COLO668 (cell line): ENCODE measurements around the gene NDUFAF7.
"Not testable (repeated sequence)": the region's sequence is repeated elsewhere in the genome, so short reads cannot be mapped to it uniquely, and the experiment has no call there.

Experiments
- DNase-seq: peaks from one replicate; lab custom pipeline; 2025; ENCODE audit not compliant: unreplicated experiment; lab: John Stamatoyannopoulos, UW

NDUFAF7 gene, protein sequence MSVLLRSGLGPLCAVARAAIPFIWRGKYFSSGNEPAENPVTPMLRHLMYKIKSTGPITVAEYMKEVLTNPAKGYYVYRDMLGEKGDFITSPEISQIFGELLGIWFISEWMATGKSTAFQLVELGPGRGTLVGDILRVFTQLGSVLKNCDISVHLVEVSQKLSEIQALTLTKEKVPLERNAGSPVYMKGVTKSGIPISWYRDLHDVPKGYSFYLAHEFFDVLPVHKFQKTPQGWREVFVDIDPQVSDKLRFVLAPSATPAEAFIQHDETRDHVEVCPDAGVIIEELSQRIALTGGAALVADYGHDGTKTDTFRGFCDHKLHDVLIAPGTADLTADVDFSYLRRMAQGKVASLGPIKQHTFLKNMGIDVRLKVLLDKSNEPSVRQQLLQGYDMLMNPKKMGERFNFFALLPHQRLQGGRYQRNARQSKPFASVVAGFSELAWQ

DNA sequence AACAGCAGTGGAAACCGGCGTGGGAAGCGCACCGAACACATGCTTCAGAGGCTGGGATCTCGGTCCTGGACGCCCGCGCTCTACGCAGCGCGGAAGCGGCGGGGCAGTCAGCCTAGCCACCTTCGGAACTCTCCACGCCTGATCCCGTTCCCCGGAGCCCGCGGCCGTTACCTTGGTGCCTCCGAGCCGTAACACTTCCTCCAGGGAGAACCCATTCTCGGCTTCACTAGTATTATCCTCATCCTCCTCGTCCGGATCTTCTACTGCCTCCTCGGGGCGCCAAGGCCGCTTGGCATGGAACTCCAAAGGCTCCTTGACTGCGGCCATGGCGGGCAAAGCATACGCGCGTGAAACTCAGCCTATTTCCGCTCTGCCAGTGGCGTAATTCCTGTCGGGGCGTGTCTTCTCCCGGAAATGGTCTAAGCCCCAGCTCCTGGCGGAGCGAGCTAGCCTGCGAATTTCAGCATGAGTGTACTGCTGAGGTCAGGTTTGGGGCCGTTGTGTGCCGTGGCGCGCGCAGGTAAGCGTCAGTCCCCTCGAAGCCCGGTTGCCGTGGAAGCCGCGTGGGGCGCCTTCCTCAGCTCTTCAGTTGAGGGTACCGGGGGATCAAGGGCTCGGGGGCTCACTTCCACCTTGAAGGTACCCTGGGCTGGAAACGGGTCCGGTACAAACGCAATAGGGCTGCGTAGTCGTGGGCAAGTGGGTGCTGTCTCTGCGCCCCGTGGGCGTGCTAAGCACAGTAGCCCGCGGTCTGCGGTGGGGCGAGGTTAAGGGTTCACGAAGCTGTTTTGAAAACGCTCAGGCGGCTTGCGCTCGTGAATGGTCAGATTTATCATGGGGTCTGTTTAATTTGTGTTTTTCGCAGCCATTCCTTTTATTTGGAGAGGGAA is at the start of gene NDUFAF7, which contains the start of gene CEBPZ:
Gene NDUFAF7 (plus strand): TSS at position 418 of the 890 bp plus-strand sequence. CDS start 48 bp downstream, at position 466.
Gene CEBPZ (minus strand): TSS at position 356 of the 890 bp plus-strand sequence. CDS start 29 bp downstream, at position 327.
- peak; percentile 89 for DNase-seq

DNA sequence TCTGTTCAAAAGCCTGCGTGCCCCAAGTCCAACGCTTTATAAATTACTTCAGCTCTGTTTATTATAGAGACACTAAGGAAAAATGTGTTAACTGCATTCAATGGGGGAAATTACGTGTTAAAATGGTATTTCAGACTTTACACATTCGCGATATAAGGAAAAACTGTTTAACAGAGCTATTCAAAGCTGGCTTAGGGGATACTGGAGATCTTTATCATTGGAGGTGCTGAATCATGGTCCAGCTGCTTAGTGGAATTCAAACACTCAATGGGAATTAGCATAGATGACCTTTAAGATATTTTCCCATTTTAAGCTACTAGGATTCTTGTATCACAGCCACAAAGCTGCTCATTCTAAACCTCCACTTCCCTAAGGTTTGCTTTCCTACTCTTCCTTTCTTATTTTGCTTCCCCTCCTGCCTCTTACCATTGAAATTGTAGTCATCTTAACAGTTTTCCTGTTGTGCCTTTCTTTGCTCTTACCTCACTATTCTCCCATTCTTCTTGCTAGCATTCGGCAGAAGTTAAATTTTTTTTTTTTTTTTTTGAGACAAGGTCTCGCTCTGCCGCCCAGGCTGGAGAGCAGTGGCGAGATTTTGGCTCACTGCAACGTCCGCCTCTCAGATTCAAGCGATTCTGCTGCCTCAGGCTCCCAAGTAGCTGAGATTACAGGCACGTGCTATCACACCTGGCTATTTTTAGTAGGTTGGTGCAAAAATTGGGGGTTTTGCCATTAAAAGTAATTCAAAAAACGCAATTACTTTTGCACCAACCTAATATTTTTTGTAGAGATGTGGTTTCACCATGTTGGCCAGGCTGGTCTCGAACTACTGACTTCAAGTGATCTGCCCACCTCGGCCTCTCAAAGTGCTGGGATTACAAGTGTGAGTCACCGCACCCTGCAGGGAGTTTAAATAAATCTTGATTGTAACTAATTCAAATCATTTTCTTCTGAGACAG is 49.5 kb upstream of the NDUFAF7 start:
- no peak for DNase-seq

DNA sequence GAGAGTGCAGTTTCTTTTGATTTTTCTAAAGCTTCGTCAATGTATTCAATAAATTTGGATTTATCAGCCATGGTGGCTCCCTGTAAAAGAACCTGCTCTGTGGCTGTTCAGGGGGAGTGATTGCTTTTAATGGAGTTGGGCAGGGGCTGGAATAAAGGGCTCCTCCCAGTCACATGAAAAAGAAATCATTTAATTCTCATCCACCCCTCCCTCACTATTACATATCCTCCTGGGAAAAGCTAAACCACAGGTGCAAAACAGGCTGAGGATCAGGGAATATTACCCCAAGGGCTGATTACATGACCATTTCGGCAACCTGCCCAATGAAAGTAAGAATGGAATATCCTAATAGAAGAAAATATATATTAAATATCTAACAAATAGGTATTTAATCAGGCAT is 42.9 kb upstream of the NDUFAF7 start, which contains the start of gene SULT6B1:
Gene SULT6B1 (minus strand): TSS at position 101 of the 400 bp plus-strand sequence. CDS start 30 bp downstream, at position 71.
- DNase-seq: no peak

DNA sequence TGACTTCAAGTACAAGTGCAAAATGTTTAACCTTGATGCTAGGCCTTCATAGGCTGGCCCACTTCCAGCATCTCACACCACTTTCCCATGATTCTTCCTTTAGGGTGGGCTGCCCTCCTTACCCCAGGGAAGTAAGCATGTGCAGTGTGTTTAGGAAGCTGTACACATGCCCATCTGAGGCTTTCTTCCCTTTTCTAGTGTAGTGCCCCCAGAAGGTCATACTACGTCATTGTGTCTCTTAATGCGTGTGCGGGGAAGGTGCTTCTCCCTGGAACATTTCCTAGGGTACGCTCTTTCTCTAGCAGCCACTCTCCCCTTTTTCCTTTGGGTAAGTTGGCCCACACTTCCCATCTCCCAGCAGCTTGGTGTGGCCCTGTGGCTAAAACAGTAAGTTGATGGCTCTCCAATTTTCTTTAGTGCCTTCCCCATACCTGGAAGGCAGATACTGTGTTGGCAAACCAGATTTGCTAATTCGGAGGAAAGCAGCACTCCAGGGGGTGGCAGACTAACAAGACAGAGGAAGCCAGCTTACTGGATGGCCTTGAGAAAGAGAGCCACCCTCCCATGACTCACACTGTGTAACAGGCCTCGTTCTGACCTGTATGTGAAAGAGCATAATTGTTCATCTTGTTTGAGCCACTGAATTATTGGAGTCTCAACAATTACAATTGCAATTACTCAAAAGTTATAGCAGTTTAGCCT is 41.9 kb upstream of the NDUFAF7 start:
- no peak for DNase-seq

- DNase-seq: no peak
These were observed 41.2 kb upstream of the NDUFAF7 start for GRCh38 chr2:37190290-37190689.

GRCh38 chr2:37191253-37191652 is 40.2 kb upstream of the NDUFAF7 start:
- DNase-seq: no peak

GRCh38 chr2:37191747-37192146 is 39.7 kb upstream of the NDUFAF7 start:
- DNase-seq: no peak

- DNase-seq: no peak
These were observed 38.9 kb upstream of the NDUFAF7 start for GRCh38 chr2:37192551-37192950.

GRCh38 chr2:37195862-37196319 is 35.6 kb upstream of the NDUFAF7 start:
- not testable (repeated sequence) for DNase-seq

DNA sequence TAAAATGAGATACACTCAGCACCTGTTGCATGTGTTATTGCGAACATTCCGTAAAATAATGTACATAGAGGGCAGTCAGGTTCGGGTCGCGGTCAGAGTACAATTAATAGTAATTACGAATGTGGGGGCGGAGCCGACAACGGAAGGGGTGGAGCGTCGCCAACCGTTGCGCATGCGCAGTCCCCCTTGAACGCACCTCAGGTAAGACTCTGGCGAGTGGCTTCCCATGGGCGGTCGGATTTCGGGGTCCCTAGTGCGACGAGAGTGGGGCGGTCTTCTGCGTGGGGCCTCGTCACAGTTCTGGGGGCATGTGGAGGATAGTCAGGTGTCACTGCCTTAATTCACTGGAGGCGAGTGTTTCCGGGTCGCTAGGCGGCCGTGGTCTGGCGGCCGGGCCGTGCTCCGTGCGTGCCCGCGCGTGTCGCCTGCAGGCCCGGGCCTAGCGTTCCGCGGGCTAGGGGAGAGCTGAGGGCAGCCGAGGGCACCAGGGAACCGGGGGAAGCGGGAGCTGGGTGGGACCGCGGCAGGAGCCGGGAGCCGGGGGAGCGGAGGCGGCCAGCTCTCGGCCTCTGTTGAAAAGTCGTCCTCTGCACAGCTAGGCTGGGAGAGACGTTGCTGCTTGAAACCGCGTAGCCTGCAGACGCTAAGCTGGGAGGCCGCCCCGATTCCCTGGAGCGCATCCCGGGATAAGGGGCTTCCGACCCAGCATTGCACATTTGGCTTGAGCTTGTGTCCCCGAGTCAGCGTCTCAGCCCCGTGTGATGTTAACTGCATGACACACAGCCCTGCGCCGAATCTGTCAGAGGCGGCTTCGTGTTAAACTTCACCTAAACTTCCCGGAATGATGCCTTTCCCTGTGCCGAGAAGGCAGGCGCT is 34.9 kb upstream of the NDUFAF7 start, which contains the start of gene CEBPZOS:
Gene CEBPZOS (plus strand): TSS at position 177 of the 876 bp plus-strand sequence. CDS start 3,209 bp downstream, outside the sequence.
- peak; percentile 84 for DNase-seq

DNA sequence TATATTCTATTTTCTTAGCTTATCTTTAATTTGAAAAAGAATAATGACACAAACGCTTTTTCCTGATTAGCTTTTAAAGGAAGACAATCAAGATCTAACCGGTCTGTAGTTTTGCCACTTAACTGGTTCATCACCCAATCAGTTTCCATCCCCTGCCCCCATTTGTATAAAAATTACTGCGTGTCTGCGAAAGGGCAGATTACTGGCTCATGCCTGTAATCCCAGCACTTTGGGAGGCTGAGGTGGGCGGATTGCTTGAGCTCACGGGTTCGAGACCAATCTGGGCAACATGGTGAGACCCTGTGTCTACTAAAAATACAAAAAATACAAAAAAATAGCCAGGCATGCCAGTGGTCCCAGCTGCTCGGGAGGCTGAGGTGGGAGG is 32.8 kb upstream of the NDUFAF7 start:
- no peak for DNase-seq

GRCh38 chr2:37201208-37201607 is 30.2 kb upstream of the NDUFAF7 start:
- no peak for DNase-seq

DNA sequence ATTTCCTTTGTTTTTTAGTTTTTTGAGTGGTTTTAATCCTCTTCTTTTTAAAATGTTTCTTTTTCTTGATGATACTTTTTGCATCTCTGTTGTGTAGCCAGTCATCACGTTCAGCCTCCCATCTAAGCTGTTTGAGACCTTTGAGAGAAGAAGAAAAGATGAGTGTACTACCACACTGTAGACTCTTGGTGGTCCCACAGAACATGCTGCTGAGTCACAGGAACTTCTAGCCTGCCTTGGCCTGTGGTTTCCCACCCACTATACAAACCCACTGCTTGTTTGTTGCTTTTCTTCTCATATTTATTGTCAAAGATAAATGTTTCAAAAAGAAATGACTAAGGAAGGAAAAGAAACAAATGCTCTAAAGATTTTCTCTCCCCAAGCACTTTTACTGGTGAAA is 29.7 kb upstream of the NDUFAF7 start:
- no peak for DNase-seq

DNA sequence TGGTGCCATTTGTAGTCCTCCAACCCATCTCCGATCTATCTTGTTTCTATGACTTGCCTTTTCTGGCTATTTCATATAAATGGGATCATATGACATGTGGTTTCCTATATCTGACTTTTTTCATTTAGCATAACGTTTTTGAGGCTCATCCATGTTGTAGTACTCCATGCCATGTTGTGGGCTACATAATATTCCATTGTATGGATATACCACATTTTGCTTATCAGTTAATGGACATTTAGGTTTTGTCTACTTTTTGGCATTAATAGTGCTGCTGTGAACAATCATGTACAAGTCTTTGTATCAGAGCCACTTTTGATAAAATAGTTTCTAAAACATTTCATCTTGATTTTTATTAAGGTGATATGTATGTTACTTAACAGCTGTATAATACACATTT is 27.8 kb upstream of the NDUFAF7 start:
- DNase-seq: no peak

GRCh38 chr2:37205071-37205661 is 26.3 kb upstream of the NDUFAF7 start:
- not testable (repeated sequence) for DNase-seq

DNA sequence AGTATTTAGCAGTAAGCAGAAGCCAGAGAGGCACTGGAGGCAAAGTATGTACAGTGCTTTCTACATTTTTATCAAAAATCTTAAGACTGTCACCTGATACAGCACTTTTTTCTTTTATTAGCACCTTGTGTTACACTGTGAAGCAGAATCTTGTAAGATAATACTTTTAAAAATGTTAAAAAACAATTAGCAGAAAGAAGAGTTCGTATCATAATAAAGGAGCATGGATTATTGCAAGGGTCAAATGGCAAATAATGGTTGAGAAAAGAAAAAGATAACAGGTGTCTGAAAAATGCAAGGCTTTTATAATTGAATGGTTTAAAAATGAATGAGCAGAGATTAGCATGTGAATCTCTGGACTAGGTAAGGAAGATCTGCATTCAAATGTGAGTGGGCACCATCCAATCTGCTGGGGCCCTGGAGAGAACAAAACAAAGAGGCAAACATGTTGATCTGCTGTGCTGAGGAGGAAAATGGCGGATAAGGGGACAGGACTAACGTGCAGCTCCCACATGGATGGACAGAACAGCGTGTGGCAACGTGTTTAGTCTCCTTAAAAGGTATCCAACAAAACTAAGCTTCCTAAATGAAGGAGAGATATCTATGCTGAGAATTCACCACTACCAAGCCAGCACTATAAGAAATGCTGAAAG is 25.6 kb upstream of the NDUFAF7 start:
- DNase-seq: no peak

GRCh38 chr2:37206760-37207159 is 24.7 kb upstream of the NDUFAF7 start:
- DNase-seq: not testable (repeated sequence)

GRCh38 chr2:37211212-37211611 is 20.2 kb upstream of the NDUFAF7 start:
- DNase-seq: no peak
